Measurements from ENCODE around the gene TTLL3. TPM values are rescaled to one million over a fixed set of nuclear protein-coding genes. Genes with fewer than 3 reads are reported as not detected.

Gene TTLL3
- total and polyA plus RNA-seq, 2 of the 13 experiments (the other 11 are each of a cell fraction or from before 2014, with no cell fraction given), result 9.5 to 51.2 TPM

DNA sequence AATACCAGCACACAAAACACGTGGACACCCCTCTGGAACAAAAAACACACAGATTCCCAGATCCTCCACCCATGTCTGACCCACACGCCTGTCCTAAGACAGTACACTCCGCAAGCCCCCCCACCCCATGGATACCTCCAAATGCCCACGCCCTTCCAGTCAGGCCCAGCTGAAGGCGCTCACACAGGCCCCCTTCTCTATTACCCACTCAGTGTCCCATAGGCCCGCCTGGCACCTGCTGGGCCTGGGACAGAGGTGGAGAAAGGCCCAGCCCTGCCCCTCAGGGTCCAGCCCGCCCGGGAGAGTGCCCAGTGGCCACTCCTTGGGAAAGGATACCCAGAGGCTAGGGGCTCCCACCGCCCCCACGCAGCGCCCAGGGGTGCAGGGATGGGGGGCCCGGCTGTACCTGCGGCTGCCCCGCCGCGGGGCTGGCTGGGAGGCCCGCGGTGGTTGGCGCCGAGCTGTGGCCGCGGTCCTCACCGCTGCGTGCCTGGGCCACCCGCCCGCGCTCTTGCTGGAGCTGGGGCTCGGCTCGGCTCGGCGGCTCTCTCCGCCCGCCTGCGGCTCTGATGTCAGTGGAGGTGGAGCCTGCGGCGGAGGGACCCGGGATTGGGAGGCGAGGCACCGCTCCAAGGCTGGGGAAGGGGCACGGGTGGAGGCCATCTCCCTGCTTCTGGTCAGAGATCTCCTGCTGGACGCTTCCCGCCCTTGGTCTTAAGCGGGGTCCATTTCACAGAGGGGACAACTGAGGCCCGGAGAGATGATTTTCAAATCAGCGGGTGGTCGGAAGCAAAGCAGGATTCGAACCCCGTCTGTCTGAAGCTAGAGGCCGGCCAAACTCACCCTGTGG is 40.4 kb upstream of the TTLL3 start, which contains the start of gene CAMK1 (continued):
- TF ChIP-seq HNRNPLL (IDR thresholded peaks at IDR 0.05; ENCODE audit: low read depth, low read length, poor library complexity, severe bottlenecking) (peak; percentile 62), ZNF772 (CRISPR knock-in tag; IDR thresholded peaks at IDR 0.05) (no peak), ZNF737 (CRISPR knock-in tag; IDR thresholded peaks at IDR 0.05; ENCODE audit: borderline replicate concordance) (no peak), ZFAT (CRISPR knock-in tag; conservative IDR thresholded peaks at IDR 0.05) (no peak), ZNF234 (CRISPR knock-in tag; conservative IDR thresholded peaks at IDR 0.05) (no peak), TBL1XR1 (IDR thresholded peaks at IDR 0.05; ENCODE audit: borderline replicate concordance, low read length, partially characterized antibody) (no peak), ZNF879 (CRISPR knock-in tag; IDR thresholded peaks at IDR 0.05) (no peak), KDM1A (CRISPR knock-in tag; IDR thresholded peaks at IDR 0.05) (no peak), NRL (CRISPR knock-in tag; IDR thresholded peaks at IDR 0.05; ENCODE audit: borderline replicate concordance) (no peak), MTF2 (CRISPR knock-in tag; IDR thresholded peaks at IDR 0.05; ENCODE audit: borderline replicate concordance) (no peak), ZNF629 (CRISPR knock-in tag; conservative IDR thresholded peaks at IDR 0.05) (0 out of 2 replicates have a peak, but pooled peaks have one; percentile 93), ZNF784 (CRISPR knock-in tag; IDR thresholded peaks at IDR 0.05; ENCODE audit: borderline replicate concordance) (no peak), ZNF484 (CRISPR knock-in tag; IDR thresholded peaks at IDR 0.05; ENCODE audit: borderline replicate concordance, low read depth) (no peak), ZNF101 (CRISPR knock-in tag; IDR thresholded peaks at IDR 0.05; ENCODE audit: borderline replicate concordance, low read depth) (no peak), BHLHE40 (IDR thresholded peaks at IDR 0.05; ENCODE audit: low read length) (no peak), ZNF44 (CRISPR knock-in tag; IDR thresholded peaks at IDR 0.05) (no peak), MEIS2 (CRISPR knock-in tag; IDR thresholded peaks at IDR 0.05) (no peak; the same call in 1 of the 2 replicates), SRY (CRISPR knock-in tag; IDR thresholded peaks at IDR 0.05) (peak; percentile 44; the same call in 1 of the 2 replicates), THYN1 (CRISPR knock-in tag; IDR thresholded peaks at IDR 0.05; ENCODE audit: borderline replicate concordance, low read depth) (no peak), ZNF543 (CRISPR knock-in tag; IDR thresholded peaks at IDR 0.05) (peak; percentile 1; the same call in 1 of the 2 replicates), MIER2 (CRISPR knock-in tag; IDR thresholded peaks at IDR 0.05) (no peak), ZNF33B (CRISPR knock-in tag; IDR thresholded peaks at IDR 0.05) (no peak)
- TF ChIP-seq, protein P1, sequence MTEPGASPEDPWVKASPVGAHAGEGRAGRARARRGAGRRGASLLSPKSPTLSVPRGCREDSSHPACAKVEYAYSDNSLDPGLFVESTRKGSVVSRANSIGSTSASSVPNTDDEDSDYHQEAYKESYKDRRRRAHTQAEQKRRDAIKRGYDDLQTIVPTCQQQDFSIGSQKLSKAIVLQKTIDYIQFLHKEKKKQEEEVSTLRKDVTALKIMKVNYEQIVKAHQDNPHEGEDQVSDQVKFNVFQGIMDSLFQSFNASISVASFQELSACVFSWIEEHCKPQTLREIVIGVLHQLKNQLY (CRISPR knock-in tag; IDR thresholded peaks at IDR 0.05), result no peak
- TF ChIP-seq, protein P2, sequence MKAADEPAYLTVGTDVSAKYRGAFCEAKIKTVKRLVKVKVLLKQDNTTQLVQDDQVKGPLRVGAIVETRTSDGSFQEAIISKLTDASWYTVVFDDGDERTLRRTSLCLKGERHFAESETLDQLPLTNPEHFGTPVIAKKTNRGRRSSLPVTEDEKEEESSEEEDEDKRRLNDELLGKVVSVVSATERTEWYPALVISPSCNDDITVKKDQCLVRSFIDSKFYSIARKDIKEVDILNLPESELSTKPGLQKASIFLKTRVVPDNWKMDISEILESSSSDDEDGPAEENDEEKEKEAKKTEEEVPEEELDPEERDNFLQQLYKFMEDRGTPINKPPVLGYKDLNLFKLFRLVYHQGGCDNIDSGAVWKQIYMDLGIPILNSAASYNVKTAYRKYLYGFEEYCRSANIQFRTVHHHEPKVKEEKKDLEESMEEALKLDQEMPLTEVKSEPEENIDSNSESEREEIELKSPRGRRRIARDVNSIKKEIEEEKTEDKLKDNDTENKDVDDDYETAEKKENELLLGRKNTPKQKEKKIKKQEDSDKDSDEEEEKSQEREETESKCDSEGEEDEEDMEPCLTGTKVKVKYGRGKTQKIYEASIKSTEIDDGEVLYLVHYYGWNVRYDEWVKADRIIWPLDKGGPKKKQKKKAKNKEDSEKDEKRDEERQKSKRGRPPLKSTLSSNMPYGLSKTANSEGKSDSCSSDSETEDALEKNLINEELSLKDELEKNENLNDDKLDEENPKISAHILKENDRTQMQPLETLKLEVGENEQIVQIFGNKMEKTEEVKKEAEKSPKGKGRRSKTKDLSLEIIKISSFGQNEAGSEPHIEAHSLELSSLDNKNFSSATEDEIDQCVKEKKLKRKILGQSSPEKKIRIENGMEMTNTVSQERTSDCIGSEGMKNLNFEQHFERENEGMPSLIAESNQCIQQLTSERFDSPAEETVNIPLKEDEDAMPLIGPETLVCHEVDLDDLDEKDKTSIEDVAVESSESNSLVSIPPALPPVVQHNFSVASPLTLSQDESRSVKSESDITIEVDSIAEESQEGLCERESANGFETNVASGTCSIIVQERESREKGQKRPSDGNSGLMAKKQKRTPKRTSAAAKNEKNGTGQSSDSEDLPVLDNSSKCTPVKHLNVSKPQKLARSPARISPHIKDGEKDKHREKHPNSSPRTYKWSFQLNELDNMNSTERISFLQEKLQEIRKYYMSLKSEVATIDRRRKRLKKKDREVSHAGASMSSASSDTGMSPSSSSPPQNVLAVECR (CRISPR knock-in tag; IDR thresholded peaks at IDR 0.05; ENCODE audit: borderline replicate concordance), result peak; percentile 42; the same call in 1 of the 2 replicates

Data from HepG2 (cell line).